Heart right ventricle (tissue), 16 donors: ENCODE measurements around the gene CCDC24. TPM values are rescaled to one million over a fixed set of nuclear protein-coding genes. Genes with fewer than 3 reads are reported as not detected.

Experiments
- ATAC-seq, 8 donors: fragments of 200-7000 bp; cut with Tn5 transposase; one replicate each; pipeline ENCODE4 v1.9.1; 2020; ENCODE audit warnings: mild to moderate bottlenecking in 8 of 8, moderate library complexity in 8 of 8, moderate number of reproducible peaks in 1 of 8
- DNase-seq, 2 donors: peaks; one replicate each; pipeline ENCODE4 v3.0.0-alpha.2; 2020
- H3K27ac ChIP-seq, 10 donors: fragments of 200-600 bp; sonication (generic) in 2 of 10; one replicate each; pipeline versions ENCODE4 v1.5.0 to v1.8.0; 2020 to 2022; ENCODE audit warnings: mild to moderate bottlenecking in 3 of 10
- H3K27me3 ChIP-seq, 7 donors: fragments of 200-600 bp; one replicate each; pipeline ENCODE4 v1.8.0; 2021 to 2022; ENCODE audit warnings: mild to moderate bottlenecking in 2 of 7
- H3K36me3 ChIP-seq, 9 donors: fragments of 200-600 bp; sonication (generic) in 1 of 9; one replicate each; pipeline versions ENCODE4 v1.5.0 to v1.8.0; 2020 to 2022; ENCODE audit warnings: mild to moderate bottlenecking in 2 of 9
- H3K4me1 ChIP-seq, 9 donors: fragments of 200-600 bp; sonication (generic) in 1 of 9; one replicate each; pipeline versions ENCODE4 v1.5.0 to v1.8.0; 2020 to 2022; ENCODE audit warnings: mild to moderate bottlenecking in 4 of 9
- H3K4me3 ChIP-seq, 10 donors: fragments of 200-600 bp; sonication (generic) in 2 of 10; one replicate each; pipeline versions ENCODE4 v1.5.0 to v1.8.0; 2020 to 2022; ENCODE audit warnings: mild to moderate bottlenecking in 7 of 10, moderate library complexity in 2 of 10
- H3K9me3 ChIP-seq, 11 donors: fragments of 200-600 bp in 10 of 11; sonication (generic) in 2 of 11; one replicate each; pipeline versions ENCODE4 v1.5.0 to v1.8.0; 2013 to 2022; ENCODE audit warnings: mild to moderate bottlenecking in 2 of 11, control low read depth in 1 of 11, moderate library complexity in 1 of 11
- WGBS, 2 donors: extraction: QIAGEN DNeasy Blood & Tissue Kit; methylation state at CpG; one replicate each; pipeline ENCODE4 v1.1.7; 2013; ENCODE audit warnings: inconsistent platforms in 1 of 2; 5-methylcytosine and 5-hydroxymethylcytosine counted together
- intact Hi-C, 10 donors: fragments of 100-400 bp; cut with DNase I; formaldehyde crosslinking; loops; one replicate each; pipeline versions ENCODE4 v1.11.1 to v1.14.2; 2022
- polyA plus RNA-seq, 2 donors: library from polyadenylated mRNA; stranded (reverse); fragments of 200-250 nt; gene quantifications; one replicate each; pipeline ENCODE4 v1.2.3, GENCODE V29; 2013
- total RNA-seq, 10 donors: library from RNA; stranded (reverse); fragmentation: NEBNext Ultra II Directional in 3 of 10; extraction: Animal tissue kit (Norgen Biotek cat#: 25700) in 3 of 10; gene quantifications; one replicate each; pipeline versions ENCODE4 v1.2.1 to v1.2.4, GENCODE V29; 2021 to 2023
- TF ChIP-seq, protein P1 (sequence below), 9 donors: fragments of 200-600 bp; sonication (generic) in 2 of 9; IDR thresholded peaks; one replicate each; pipeline versions ENCODE4 v1.5.0 to v1.8.0; 2021 to 2022; ENCODE audit warnings: antibody characterized with exemption in 9 of 9, mild to moderate bottlenecking in 5 of 9, moderate library complexity in 1 of 9
- donor health status: Arrhythmogenic right ventricular cardiomyopathy.
- donor health status: ischemic (EF 13 %, LVEDD 7.1; RV severe dilation, severe dysfunction).
- donor health status: healthy with polysubstance abuse.
- donor health status: DM: no; HTN: yes; CAD: no.
- donor health status: DM: no; HTN: no; CAD: no.
- donor health status: ischemic (EF 25% LVEDD 6.9; RV normal size, moderate dysfunction).
- donor health status: ischemic (EF 25% LVEDD 5.7; RV mildly dilated, moderate dysfunction).
- donor health status: healthy.
- donor health status: DM: yes; HTN: yes; CAD: no.
- donor health status: Ischemic cardiomyopathy.
- donor health status: ischemic (EF 35%, LVEDD 5.7; RV mildly dilated, moderate dysfunction).
- donor health status: nonischemic (EF 11% LVEDD 7.7; RV severe dilation, severe dysfunction).
- donor health status: DM: yes; HTN: yes; CAD: no.
- donor health status: PGD.
- donor health status: ischemic (EF 29% LVEDD 5.4; RV normal size, mild dysfunction).
- donor health status: nonischemic (EF 23%, LVEDD 6.1; RV moderate dilation, normal function).

CCDC24 gene
- total and polyA plus RNA-seq, 12 donors: 0.55 to 3.1 (median 1.3) TPM

DNA sequence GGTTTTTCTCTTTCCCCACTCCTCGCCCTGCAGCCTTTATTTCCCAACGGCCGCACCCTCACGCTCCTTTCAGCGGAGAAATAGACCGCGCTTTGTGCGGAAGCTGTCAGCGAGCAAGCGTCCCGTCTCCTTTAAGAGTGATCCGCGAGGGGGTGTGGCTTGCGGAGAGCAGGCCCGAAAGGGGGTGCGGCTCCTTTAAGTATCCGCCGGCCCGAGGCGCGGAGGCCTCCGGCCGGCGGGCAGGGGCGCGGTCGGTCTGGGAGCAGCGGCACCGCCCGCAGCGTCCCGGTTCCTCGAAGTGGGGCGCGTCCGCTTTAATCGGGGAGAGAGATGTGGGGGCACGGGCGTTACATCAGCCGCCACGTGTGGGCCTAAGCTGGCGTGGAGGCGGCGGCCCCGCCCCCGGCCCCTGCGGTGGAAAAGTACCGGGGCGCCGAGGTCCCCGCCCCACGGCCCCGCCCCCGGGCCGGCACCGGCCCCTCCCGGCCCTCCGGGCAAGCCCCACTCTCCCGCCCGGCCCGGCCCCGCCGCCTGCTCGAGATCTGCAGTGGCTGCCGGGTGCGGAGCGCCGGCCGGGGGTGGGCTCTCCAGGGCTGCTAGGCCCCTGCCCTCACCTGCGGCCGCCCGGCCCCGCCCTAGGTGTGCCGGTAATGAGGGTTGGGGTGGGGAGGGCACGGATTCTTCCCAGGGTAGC is 38.7 kb downstream of the CCDC24 start:
- H3K27ac ChIP-seq: peak overlapping the region; percentile 26 to 89 (median 80)
- DNase-seq: peak; percentile 87 to 88
- intact Hi-C loops: loop anchor here in 4 of 10 donors (2.0 to 10.0 kb wide), 4 partner anchors 25 to 268 kb away; no protein-coding TSS in a partner anchor
- no peaks in the 10 kb centered on the region for H3K36me3 ChIP-seq
- H3K4me1 ChIP-seq: peaks cover 6 to 40% (median 21%) of the 10 kb centered on the region in 9 donors
- H3K4me3 ChIP-seq: peak overlapping the region; percentile 68 to 97 (median 82)
- no peaks in the 10 kb centered on the region for H3K9me3 ChIP-seq
- WGBS, 2 donors: 1% methylated on average over 59 to 73 of the region's 75 CpGs
- peak; percentile 87 to 93 (median 90) for ATAC-seq
- TF ChIP-seq, protein P1, sequence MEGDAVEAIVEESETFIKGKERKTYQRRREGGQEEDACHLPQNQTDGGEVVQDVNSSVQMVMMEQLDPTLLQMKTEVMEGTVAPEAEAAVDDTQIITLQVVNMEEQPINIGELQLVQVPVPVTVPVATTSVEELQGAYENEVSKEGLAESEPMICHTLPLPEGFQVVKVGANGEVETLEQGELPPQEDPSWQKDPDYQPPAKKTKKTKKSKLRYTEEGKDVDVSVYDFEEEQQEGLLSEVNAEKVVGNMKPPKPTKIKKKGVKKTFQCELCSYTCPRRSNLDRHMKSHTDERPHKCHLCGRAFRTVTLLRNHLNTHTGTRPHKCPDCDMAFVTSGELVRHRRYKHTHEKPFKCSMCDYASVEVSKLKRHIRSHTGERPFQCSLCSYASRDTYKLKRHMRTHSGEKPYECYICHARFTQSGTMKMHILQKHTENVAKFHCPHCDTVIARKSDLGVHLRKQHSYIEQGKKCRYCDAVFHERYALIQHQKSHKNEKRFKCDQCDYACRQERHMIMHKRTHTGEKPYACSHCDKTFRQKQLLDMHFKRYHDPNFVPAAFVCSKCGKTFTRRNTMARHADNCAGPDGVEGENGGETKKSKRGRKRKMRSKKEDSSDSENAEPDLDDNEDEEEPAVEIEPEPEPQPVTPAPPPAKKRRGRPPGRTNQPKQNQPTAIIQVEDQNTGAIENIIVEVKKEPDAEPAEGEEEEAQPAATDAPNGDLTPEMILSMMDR (IDR thresholded peaks at IDR 0.05): no peak
- peaks cover 0 to 11% (median 0%) of the 10 kb centered on the region in 7 donors for H3K27me3 ChIP-seq

DNA sequence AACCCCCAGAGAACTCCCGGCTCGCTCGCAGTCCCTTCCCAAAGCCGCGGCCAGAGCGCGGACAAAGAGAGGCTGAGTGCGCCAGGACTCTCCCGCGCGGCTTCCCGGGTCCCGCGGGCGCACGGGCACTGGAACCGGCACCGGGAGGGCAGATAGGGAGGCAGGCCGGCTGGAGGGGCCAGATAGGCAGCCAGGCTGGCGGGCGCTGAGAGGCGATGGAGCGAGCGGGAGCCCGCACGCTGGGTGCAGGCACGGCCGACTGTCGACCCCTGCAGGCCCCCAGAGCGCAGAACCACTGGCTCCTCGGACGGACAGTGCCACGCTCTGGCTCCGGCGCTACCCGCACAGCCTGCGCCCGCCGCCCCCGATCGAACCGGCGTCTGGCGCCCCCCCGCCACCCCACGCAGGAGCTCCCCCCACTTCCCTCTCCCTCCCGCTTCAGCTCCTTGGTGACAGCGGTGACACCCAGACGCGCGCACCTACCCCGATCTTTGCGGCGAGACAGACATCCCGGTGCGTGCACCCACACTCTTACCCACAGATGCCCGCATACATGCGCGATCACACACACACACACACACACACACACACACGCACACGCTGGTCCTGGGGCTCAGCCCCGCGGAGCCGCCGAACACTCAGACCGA is 39.3 kb downstream of the CCDC24 start:
- peaks cover 9 to 46% (median 28%) of the 10 kb centered on the region in 9 donors for H3K4me1 ChIP-seq
- H3K9me3 ChIP-seq: no peaks in the 10 kb centered on the region
- intact Hi-C loops: loop anchor here in 4 of 10 donors (2.0 to 10.0 kb wide), 4 partner anchors 26 to 268 kb away; no protein-coding TSS in a partner anchor
- H3K4me3 ChIP-seq: peak overlapping the region; percentile 68 to 97 (median 82)
- WGBS, 2 donors: 0% methylated on average over 49 to 66 of the region's 66 CpGs
- peak in 1 of 2 donors; percentile 54 for DNase-seq
- no peaks in the 10 kb centered on the region for H3K36me3 ChIP-seq
- peak overlapping the region in 9 of 10 donors; percentile 65 to 89 (median 83) for H3K27ac ChIP-seq
- TF ChIP-seq, protein P1 (IDR thresholded peaks at IDR 0.05): peak in 5 of 9 donors; percentile 22 to 51 (median 40)
- peak; percentile 34 to 61 (median 48) for ATAC-seq
- peaks cover 0 to 11% (median 0%) of the 10 kb centered on the region in 7 donors for H3K27me3 ChIP-seq

DNA sequence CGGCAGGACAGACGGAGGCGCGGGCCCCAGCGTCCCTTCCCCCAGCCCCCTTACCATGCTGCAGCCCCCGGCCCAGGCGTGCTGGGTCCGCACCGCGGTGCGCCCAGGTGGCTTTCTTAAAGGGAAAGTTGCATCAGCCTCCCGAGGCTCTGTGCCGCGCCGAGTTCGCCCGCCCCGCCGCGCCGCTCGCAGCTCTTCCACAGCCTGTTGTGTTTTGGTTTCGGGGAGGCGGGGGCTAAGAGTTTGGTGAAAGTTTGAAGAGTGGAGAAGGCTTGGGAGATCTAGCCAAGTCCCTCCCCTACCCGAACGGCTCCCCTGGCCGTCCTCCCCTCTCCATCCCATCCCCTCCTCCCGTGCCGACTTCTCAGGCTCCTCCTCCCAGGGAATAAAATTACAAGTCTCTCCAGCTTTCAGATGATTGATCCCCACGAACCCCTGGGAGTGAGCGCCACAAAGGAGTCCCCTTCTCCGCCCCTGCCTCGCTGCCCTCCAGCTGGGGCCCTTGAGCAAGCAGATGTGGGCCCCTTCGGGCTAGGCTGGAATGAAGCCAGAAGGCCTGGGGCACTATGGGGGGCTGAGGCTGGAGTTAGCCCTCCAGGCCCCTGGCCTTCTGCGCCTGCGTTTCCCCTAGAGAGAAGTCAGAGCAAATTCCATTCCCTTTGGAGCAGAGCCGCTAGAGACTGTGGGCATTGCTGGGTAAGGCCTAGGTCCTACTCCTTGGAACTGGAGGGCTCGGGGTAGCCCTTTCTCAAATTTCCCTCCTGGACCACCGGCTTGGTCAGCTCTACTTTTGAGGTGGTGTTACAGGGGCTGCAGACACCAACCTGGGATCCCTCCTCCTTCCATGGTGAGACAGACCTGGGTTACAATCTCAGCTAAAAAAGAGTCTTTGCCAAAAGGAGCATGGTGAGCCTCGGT is 40.1 kb downstream of the CCDC24 start, which contains the start of gene SLC6A9:
TSS of gene SLC6A9 (minus strand) at position 211 of the 918 bp plus-strand sequence. CDS start 7,185 bp downstream, outside the sequence.
- Histone ChIP-seq H3K4me1 (peaks cover 12 to 54% (median 36%) of the 10 kb centered on the region in 9 donors), H3K27ac (peak within 1 kb of the TSS in 9 of 10 donors; percentile 65 to 89 (median 83)), H3K4me3 (peak within 1 kb of the TSS; percentile 68 to 97 (median 82)), H3K36me3 (no peaks in the 10 kb centered on the region), H3K9me3 (no peaks in the 10 kb centered on the region), H3K27me3 (peaks cover 0 to 11% (median 0%) of the 10 kb centered on the region in 7 donors)
- intact Hi-C loops: loop anchor here in 4 of 10 donors (2.0 to 10.0 kb wide), 4 partner anchors 27 to 269 kb away; no protein-coding TSS in a partner anchor
- ATAC-seq: peak; percentile 5 to 30 (median 20)
- WGBS, 2 donors: 16 to 17% methylated on average over 40 of the region's 40 CpGs
- TF ChIP-seq, protein P1 (IDR thresholded peaks at IDR 0.05): no peak
- peak; percentile 41 to 58 for DNase-seq
